ENCODE results near the gene BRSK2. TPM values are rescaled to one million over a fixed set of nuclear protein-coding genes. Genes with fewer than 3 reads are reported as not detected.

The BRSK2 gene
- total RNA-seq, 3 donors from 2014 or later, result 0.58 to 4.3 (median 0.60) TPM

DNA sequence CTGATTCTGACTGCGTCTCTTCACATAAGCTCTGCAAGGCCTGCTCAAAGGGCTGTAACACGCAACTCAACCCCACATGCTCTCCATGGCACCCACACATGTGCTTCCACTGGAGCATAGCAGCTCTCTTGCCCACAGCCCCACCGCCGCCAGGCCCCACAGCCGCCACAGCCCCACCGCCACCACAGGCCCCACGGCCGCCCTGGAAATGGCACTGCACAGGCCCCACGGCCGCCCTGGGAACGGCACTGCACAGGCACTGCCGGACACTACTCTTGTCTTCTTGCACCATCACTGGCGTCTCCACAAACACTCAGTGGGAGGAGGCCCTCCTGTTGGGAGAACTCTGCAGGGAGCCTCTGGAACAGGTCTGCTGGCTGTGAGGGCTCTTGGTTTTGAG is 88.3 kb downstream of the BRSK2 start:
- intact Hi-C loops (cut with DNase I, micrococcal nuclease), result no loop called here
- Histone ChIP-seq H3K9me3 (no peaks in the 10 kb centered on the region), H3K4me3 (no peak overlapping the region), H3K36me3 (ENCODE audit: low read depth) (no peaks in the 10 kb centered on the region), H3K4me1 (ENCODE audit: low read depth) (no peaks in the 10 kb centered on the region)
- DNase-seq (peak in 1 of 3 donors; percentile 12), ATAC-seq (no peak)
- TF ChIP-seq, protein P1, sequence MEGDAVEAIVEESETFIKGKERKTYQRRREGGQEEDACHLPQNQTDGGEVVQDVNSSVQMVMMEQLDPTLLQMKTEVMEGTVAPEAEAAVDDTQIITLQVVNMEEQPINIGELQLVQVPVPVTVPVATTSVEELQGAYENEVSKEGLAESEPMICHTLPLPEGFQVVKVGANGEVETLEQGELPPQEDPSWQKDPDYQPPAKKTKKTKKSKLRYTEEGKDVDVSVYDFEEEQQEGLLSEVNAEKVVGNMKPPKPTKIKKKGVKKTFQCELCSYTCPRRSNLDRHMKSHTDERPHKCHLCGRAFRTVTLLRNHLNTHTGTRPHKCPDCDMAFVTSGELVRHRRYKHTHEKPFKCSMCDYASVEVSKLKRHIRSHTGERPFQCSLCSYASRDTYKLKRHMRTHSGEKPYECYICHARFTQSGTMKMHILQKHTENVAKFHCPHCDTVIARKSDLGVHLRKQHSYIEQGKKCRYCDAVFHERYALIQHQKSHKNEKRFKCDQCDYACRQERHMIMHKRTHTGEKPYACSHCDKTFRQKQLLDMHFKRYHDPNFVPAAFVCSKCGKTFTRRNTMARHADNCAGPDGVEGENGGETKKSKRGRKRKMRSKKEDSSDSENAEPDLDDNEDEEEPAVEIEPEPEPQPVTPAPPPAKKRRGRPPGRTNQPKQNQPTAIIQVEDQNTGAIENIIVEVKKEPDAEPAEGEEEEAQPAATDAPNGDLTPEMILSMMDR (IDR thresholded peaks at IDR 0.05), result no peak

DNA sequence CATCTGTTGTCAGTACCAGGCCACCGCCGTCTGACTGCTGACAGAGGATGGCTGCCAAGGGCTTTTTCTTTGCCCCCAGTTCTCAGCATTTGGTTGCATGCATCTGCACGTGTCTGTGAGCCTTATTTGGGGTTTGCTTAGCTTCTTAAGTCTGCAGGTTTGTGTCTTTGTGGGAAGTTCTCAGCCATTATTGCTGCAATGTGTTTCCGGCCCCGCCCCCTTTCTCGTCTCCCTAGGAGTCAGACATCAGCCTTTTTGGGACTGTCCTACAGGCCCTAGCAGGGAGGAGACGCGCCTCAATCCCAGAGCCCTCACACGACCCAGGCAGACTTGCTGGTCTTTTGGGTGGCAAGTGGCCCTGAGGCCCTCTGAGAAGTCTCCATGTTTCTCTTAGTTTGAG is 88.8 kb downstream of the BRSK2 start:
- DNase-seq (peak in 2 of 3 donors; percentile 28 to 29), ATAC-seq (no peak)
- Histone ChIP-seq H3K4me1 (ENCODE audit: low read depth) (no peaks in the 10 kb centered on the region), H3K4me3 (no peak overlapping the region), H3K36me3 (ENCODE audit: low read depth) (no peaks in the 10 kb centered on the region), H3K9me3 (no peaks in the 10 kb centered on the region)
- TF ChIP-seq, protein P1 (IDR thresholded peaks at IDR 0.05), result no peak
- intact Hi-C loops (cut with DNase I, micrococcal nuclease), result no loop called here

DNA sequence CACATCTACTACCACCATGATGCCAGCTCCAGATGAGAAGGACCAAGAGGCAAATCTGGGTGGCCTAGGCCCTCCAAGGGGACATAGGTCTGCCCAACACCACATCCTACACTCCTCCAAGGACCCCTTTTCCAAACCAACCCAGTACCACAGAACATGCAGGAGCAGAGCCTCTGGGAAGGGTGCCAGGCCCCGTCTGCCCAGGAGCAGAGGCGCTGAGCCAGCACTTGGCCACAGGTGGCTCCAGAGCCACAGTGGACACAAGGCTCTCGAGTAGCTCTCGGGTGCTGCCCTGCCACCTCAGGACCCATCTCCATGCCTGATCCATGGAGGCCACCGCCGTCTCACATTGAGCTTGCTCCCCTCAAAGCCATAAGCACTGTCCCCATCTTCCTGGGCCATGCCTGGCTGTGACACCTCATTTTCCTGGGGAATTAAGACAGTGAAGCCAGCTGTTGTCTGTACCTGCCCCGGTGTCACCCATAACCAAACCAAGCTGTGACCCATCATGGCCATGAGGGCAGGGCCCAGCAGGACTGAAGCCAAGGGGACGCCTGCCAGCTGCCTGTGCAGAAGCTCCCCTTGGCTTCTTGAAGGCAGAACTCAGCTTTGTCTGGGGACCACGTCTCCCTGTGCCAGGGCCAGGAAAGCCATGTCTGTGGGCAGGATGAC is 89.4 kb downstream of the BRSK2 start:
- no peaks in the 10 kb centered on the region for H3K9me3 ChIP-seq
- ATAC-seq (no peak), DNase-seq (peak in 2 of 3 donors; percentile 23 to 35)
- intact Hi-C loops (cut with DNase I, micrococcal nuclease), result no loop called here
- H3K36me3 ChIP-seq (ENCODE audit: low read depth), result no peaks in the 10 kb centered on the region
- H3K4me1 ChIP-seq (ENCODE audit: low read depth), result no peaks in the 10 kb centered on the region
- no peak overlapping the region for H3K4me3 ChIP-seq
- TF ChIP-seq, protein P1 (IDR thresholded peaks at IDR 0.05), result no peak

DNA sequence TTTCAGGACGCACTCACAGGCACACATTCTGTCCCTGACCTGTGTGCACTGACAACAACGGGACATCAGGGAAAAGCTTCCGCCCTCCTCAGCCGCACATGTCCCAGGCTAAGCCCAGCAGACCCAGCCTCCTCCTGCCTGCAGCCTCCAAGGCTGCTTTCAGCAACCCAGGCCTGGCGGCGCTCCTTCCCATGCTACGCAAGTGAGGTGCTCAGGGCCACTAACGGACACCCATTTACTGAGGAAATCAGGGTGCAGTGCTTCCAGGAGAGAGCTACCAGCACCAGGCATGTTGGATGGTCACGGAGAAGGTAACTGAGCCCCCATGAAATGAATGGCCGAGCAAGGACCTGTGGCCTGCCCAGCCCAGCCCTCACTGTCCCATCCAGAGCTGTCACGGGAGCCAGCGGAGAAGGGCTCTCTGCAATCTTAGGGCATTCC is 90.0 kb downstream of the BRSK2 start:
- ATAC-seq (no peak), DNase-seq (peak in 2 of 3 donors; percentile 18 to 30)
- Histone ChIP-seq H3K36me3 (ENCODE audit: low read depth) (no peaks in the 10 kb centered on the region), H3K4me1 (ENCODE audit: low read depth) (peaks cover under 1% of the 10 kb centered on the region), H3K9me3 (no peaks in the 10 kb centered on the region), H3K4me3 (no peak overlapping the region)
- intact Hi-C loops (cut with DNase I, micrococcal nuclease), result no loop called here
- TF ChIP-seq, protein P1 (IDR thresholded peaks at IDR 0.05), result no peak

DNA sequence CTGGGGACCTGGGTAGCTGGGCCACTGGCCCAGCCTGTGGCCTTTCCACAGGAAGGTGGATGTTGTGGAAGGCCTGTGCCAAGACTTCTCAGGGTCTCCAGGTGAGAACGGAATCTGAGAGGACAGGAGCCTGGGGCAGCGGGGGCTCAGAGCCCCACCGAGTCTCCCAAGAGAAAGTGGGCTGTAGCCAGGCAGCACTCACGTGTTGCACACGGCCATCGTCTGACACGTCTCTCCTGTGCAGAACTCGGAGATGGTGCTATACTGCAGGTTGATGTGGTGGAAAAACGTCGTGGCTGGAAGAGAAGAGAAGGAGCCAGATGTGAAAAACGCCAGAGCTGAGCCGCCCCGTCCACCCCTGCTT is 90.4 kb downstream of the BRSK2 start:
- DNase-seq (peak in 1 of 3 donors; percentile 14), ATAC-seq (no peak)
- TF ChIP-seq, protein P1 (IDR thresholded peaks at IDR 0.05), result no peak
- H3K4me3 ChIP-seq, result no peak overlapping the region
- H3K4me1 ChIP-seq (ENCODE audit: low read depth), result peaks cover 3% of the 10 kb centered on the region
- no peaks in the 10 kb centered on the region for H3K36me3 ChIP-seq (ENCODE audit: low read depth)
- intact Hi-C loops (cut with DNase I, micrococcal nuclease), result no loop called here
- no peaks in the 10 kb centered on the region for H3K9me3 ChIP-seq
